ENCODE data around the gene ROBO1. TPM values are rescaled to one million over a fixed set of nuclear protein-coding genes. Genes with fewer than 3 reads are reported as not detected.
"Not testable (repeated sequence)": the region's sequence is repeated elsewhere in the genome, so short reads cannot be mapped to it uniquely, and the experiment has no call there.

ROBO1 gene
- total and polyA plus RNA-seq, 4 donors = 68.8 to 181 (median 106) TPM

GRCh38 chr3:78765671-78766485 lies 1001.9 kb downstream of the ROBO1 start:
- Histone ChIP-seq H3K4me1 (ENCODE audit: control insufficient read depth, insufficient read depth, low read length) (no peaks in the 10 kb centered on the region), H3K9me3 (ENCODE audit: control insufficient read depth, insufficient read depth, low read length) (no peaks in the 10 kb centered on the region), H3K27me3 (ENCODE audit: control insufficient read depth, insufficient read depth, low read length) (no peaks in the 10 kb centered on the region), H3K27ac (ENCODE audit: low read depth, low read length) (no peak overlapping the region), H3K4me3 (ENCODE audit: low read depth, low read length) (no peak overlapping the region), H3K36me3 (ENCODE audit: control insufficient read depth, insufficient read depth, low read length) (no peaks in the 10 kb centered on the region)
- WGBS (ENCODE audit: insufficient coverage) = 0% methylated on average over 2 of the region's 5 CpGs
- DNase-seq (ENCODE audit: low read depth in 4 of 6, low spot score in 6 of 6) = peak in 2 of 6 donors; percentile 70 to 82

GRCh38 chr3:78764634-78765033 lies 1003.2 kb downstream of the ROBO1 start:
- Histone ChIP-seq H3K4me3 (ENCODE audit: low read depth, low read length) (no peak overlapping the region), H3K4me1 (ENCODE audit: control insufficient read depth, insufficient read depth, low read length) (no peaks in the 10 kb centered on the region), H3K27me3 (ENCODE audit: control insufficient read depth, insufficient read depth, low read length) (no peaks in the 10 kb centered on the region), H3K9me3 (ENCODE audit: control insufficient read depth, insufficient read depth, low read length) (no peaks in the 10 kb centered on the region), H3K27ac (ENCODE audit: low read depth, low read length) (no peak overlapping the region), H3K36me3 (ENCODE audit: control insufficient read depth, insufficient read depth, low read length) (no peaks in the 10 kb centered on the region)
- no peak for DNase-seq (ENCODE audit: low read depth in 4 of 6, low spot score in 6 of 6)
- WGBS (ENCODE audit: insufficient coverage) = no CpG with 5 or more reads among the region's 3 CpGs

GRCh38 chr3:78762121-78762520 lies 1005.7 kb downstream of the ROBO1 start:
- H3K27me3 ChIP-seq (ENCODE audit: control insufficient read depth, insufficient read depth, low read length) = no peaks in the 10 kb centered on the region
- no peaks in the 10 kb centered on the region for H3K9me3 ChIP-seq (ENCODE audit: control insufficient read depth, insufficient read depth, low read length)
- H3K4me1 ChIP-seq (ENCODE audit: control insufficient read depth, insufficient read depth, low read length) = peaks cover 3% of the 10 kb centered on the region
- no peak for DNase-seq (ENCODE audit: low read depth in 4 of 6, low spot score in 6 of 6)
- H3K4me3 ChIP-seq (ENCODE audit: low read depth, low read length) = no peak overlapping the region
- no CpG with 5 or more reads among the region's 1 CpG for WGBS (ENCODE audit: insufficient coverage)
- H3K36me3 ChIP-seq (ENCODE audit: control insufficient read depth, insufficient read depth, low read length) = no peaks in the 10 kb centered on the region
- no peak overlapping the region for H3K27ac ChIP-seq (ENCODE audit: low read depth, low read length)

- Histone ChIP-seq H3K36me3 (ENCODE audit: control insufficient read depth, insufficient read depth, low read length) (no peaks in the 10 kb centered on the region), H3K27me3 (ENCODE audit: control insufficient read depth, insufficient read depth, low read length) (no peaks in the 10 kb centered on the region), H3K9me3 (ENCODE audit: control insufficient read depth, insufficient read depth, low read length) (no peaks in the 10 kb centered on the region), H3K4me3 (ENCODE audit: low read depth, low read length) (no peak overlapping the region), H3K4me1 (ENCODE audit: control insufficient read depth, insufficient read depth, low read length) (peaks cover 3% of the 10 kb centered on the region), H3K27ac (ENCODE audit: low read depth, low read length) (no peak overlapping the region)
- no CpG with 5 or more reads among the region's 2 CpGs for WGBS (ENCODE audit: insufficient coverage)
- DNase-seq (ENCODE audit: low read depth in 4 of 6, low spot score in 6 of 6) = no peak
Measured at GRCh38 chr3:78761126-78761525, 1006.7 kb downstream of the ROBO1 start.

- peak in 2 of 6 donors; percentile 54 to 73 for DNase-seq (ENCODE audit: low read depth in 4 of 6, low spot score in 6 of 6)
- H3K27me3 ChIP-seq (ENCODE audit: control insufficient read depth, insufficient read depth, low read length) = no peaks in the 10 kb centered on the region
- 13% methylated on average over 2 of the region's 4 CpGs for WGBS (ENCODE audit: insufficient coverage)
- no peak overlapping the region for H3K4me3 ChIP-seq (ENCODE audit: low read depth, low read length)
- no peaks in the 10 kb centered on the region for H3K9me3 ChIP-seq (ENCODE audit: control insufficient read depth, insufficient read depth, low read length)
- no peaks in the 10 kb centered on the region for H3K36me3 ChIP-seq (ENCODE audit: control insufficient read depth, insufficient read depth, low read length)
- no peak overlapping the region for H3K27ac ChIP-seq (ENCODE audit: low read depth, low read length)
- H3K4me1 ChIP-seq (ENCODE audit: control insufficient read depth, insufficient read depth, low read length) = peaks cover 3% of the 10 kb centered on the region
Measured at GRCh38 chr3:78757731-78758130, 1010.1 kb downstream of the ROBO1 start.

GRCh38 chr3:78754066-78754743 lies 1013.6 kb downstream of the ROBO1 start:
- no peak overlapping the region for H3K27ac ChIP-seq (ENCODE audit: low read depth, low read length)

GRCh38 chr3:78751266-78751665 lies 1016.5 kb downstream of the ROBO1 start:
- Histone ChIP-seq H3K4me3 (ENCODE audit: low read depth, low read length) (no peak overlapping the region), H3K27me3 (ENCODE audit: control insufficient read depth, insufficient read depth, low read length) (no peaks in the 10 kb centered on the region), H3K4me1 (ENCODE audit: control insufficient read depth, insufficient read depth, low read length) (no peaks in the 10 kb centered on the region), H3K27ac (ENCODE audit: low read depth, low read length) (no peak overlapping the region), H3K36me3 (ENCODE audit: control insufficient read depth, insufficient read depth, low read length) (no peaks in the 10 kb centered on the region), H3K9me3 (ENCODE audit: control insufficient read depth, insufficient read depth, low read length) (no peaks in the 10 kb centered on the region)
- WGBS (ENCODE audit: insufficient coverage) = no CpG with 5 or more reads among the region's 1 CpG
- DNase-seq (ENCODE audit: low read depth in 4 of 6, low spot score in 6 of 6) = no peak

More at GRCh38 chr3:78754066-78754743, 1013.6 kb downstream of the ROBO1 start:
- Histone ChIP-seq H3K36me3 (ENCODE audit: control insufficient read depth, insufficient read depth, low read length) (no peaks in the 10 kb centered on the region), H3K27me3 (ENCODE audit: control insufficient read depth, insufficient read depth, low read length) (no peaks in the 10 kb centered on the region), H3K4me1 (ENCODE audit: control insufficient read depth, insufficient read depth, low read length) (peaks cover 3% of the 10 kb centered on the region), H3K4me3 (ENCODE audit: low read depth, low read length) (no peak overlapping the region), H3K9me3 (ENCODE audit: control insufficient read depth, insufficient read depth, low read length) (no peaks in the 10 kb centered on the region)
- DNase-seq (ENCODE audit: low read depth in 4 of 6, low spot score in 6 of 6) = peak in 2 of 6 donors; percentile 31 to 60
- 60% methylated on average over 1 of the region's 3 CpGs for WGBS (ENCODE audit: insufficient coverage)

GRCh38 chr3:78750291-78750690 lies 1017.5 kb downstream of the ROBO1 start:
- not testable (repeated sequence) for DNase-seq (ENCODE audit: low read depth in 4 of 6, low spot score in 6 of 6); H3K9me3 ChIP-seq (ENCODE audit: control insufficient read depth, insufficient read depth, low read length); H3K4me1 ChIP-seq (ENCODE audit: control insufficient read depth, insufficient read depth, low read length); H3K36me3 ChIP-seq (ENCODE audit: control insufficient read depth, insufficient read depth, low read length); H3K4me3 ChIP-seq (ENCODE audit: low read depth, low read length); H3K27ac ChIP-seq (ENCODE audit: low read depth, low read length); H3K27me3 ChIP-seq (ENCODE audit: control insufficient read depth, insufficient read depth, low read length)
- WGBS (ENCODE audit: insufficient coverage) = no CpG with 5 or more reads among the region's 3 CpGs

GRCh38 chr3:78749056-78749455 lies 1018.7 kb downstream of the ROBO1 start:
- Histone ChIP-seq H3K9me3 (ENCODE audit: control insufficient read depth, insufficient read depth, low read length) (no peaks in the 10 kb centered on the region), H3K4me1 (ENCODE audit: control insufficient read depth, insufficient read depth, low read length) (no peaks in the 10 kb centered on the region), H3K27me3 (ENCODE audit: control insufficient read depth, insufficient read depth, low read length) (no peaks in the 10 kb centered on the region), H3K36me3 (ENCODE audit: control insufficient read depth, insufficient read depth, low read length) (no peaks in the 10 kb centered on the region), H3K27ac (ENCODE audit: low read depth, low read length) (no peak overlapping the region), H3K4me3 (ENCODE audit: low read depth, low read length) (no peak overlapping the region)
- DNase-seq (ENCODE audit: low read depth in 4 of 6, low spot score in 6 of 6) = no peak

- WGBS (ENCODE audit: insufficient coverage) = 92% methylated on average over 2 of the region's 5 CpGs
- H3K36me3 ChIP-seq (ENCODE audit: control insufficient read depth, insufficient read depth, low read length) = no peaks in the 10 kb centered on the region
- DNase-seq (ENCODE audit: low read depth in 4 of 6, low spot score in 6 of 6) = no peak
- no peak overlapping the region for H3K4me3 ChIP-seq (ENCODE audit: low read depth, low read length)
- no peaks in the 10 kb centered on the region for H3K9me3 ChIP-seq (ENCODE audit: control insufficient read depth, insufficient read depth, low read length)
- no peaks in the 10 kb centered on the region for H3K27me3 ChIP-seq (ENCODE audit: control insufficient read depth, insufficient read depth, low read length)
- no peaks in the 10 kb centered on the region for H3K4me1 ChIP-seq (ENCODE audit: control insufficient read depth, insufficient read depth, low read length)
- H3K27ac ChIP-seq (ENCODE audit: low read depth, low read length) = no peak overlapping the region
Measured at GRCh38 chr3:78745847-78746246, 1022.0 kb downstream of the ROBO1 start.

Measured in spinal cord (tissue), 10 donors.